Skin epidermis (tissue), 12 donors: ENCODE measurements around the gene SEMA5B.

Experiments used
- H3K27ac ChIP-seq, 21 experiments: fragments of 200-600 bp; sonication (generic) in 11 of 21; one replicate each; pipeline ENCODE4 v1.5.0; 2020; ENCODE audit warnings: mild to moderate bottlenecking in 3 of 21, inconsistent platforms in 2 of 21, moderate library complexity in 2 of 21
- H3K4me3 ChIP-seq, 7 experiments: fragments of 200-600 bp; sonication (generic) in 2 of 7; one replicate each; pipeline ENCODE4 v1.5.0; 2020; ENCODE audit warnings: inconsistent platforms in 2 of 7, mild to moderate bottlenecking in 2 of 7, moderate library complexity in 1 of 7

Gene SEMA5B

GRCh38 chr3:123002100-123002748 is 25.3 kb downstream of the SEMA5B start:
- Histone ChIP-seq H3K4me3 (no peak overlapping the region), H3K27ac (no peak overlapping the region)

GRCh38 chr3:122998856-122999255 is 28.7 kb downstream of the SEMA5B start:
- H3K27ac ChIP-seq = no peak overlapping the region
- H3K4me3 ChIP-seq = no peak overlapping the region

- Histone ChIP-seq H3K27ac (no peak overlapping the region), H3K4me3 (no peak overlapping the region)
Observed at GRCh38 chr3:122998206-122998605, 29.4 kb downstream of the SEMA5B start.

GRCh38 chr3:122996038-122996580 is 31.5 kb downstream of the SEMA5B start:
- H3K27ac ChIP-seq = no peak overlapping the region
- H3K4me3 ChIP-seq = no peak overlapping the region

- Histone ChIP-seq H3K4me3 (no peak overlapping the region), H3K27ac (no peak overlapping the region)
Observed at GRCh38 chr3:122994954-122995353, 32.6 kb downstream of the SEMA5B start.

- Histone ChIP-seq H3K27ac (no peak overlapping the region), H3K4me3 (no peak overlapping the region)
Observed at GRCh38 chr3:122993124-122993978, 34.2 kb downstream of the SEMA5B start.

GRCh38 chr3:122992676-122993075 is 34.9 kb downstream of the SEMA5B start:
- no peak overlapping the region for H3K27ac ChIP-seq
- no peak overlapping the region for H3K4me3 ChIP-seq

GRCh38 chr3:122992133-122992532 is 35.4 kb downstream of the SEMA5B start:
- no peak overlapping the region for H3K27ac ChIP-seq

GRCh38 chr3:122991236-122991985 is 36.2 kb downstream of the SEMA5B start:
- Histone ChIP-seq H3K27ac (no peak overlapping the region), H3K4me3 (no peak overlapping the region)

More at GRCh38 chr3:122992133-122992532, 35.4 kb downstream of the SEMA5B start:
- H3K4me3 ChIP-seq = no peak overlapping the region

- no peak overlapping the region for H3K4me3 ChIP-seq
- no peak overlapping the region for H3K27ac ChIP-seq
Observed at GRCh38 chr3:122989856-122990575, 37.5 kb downstream of the SEMA5B start.

- Histone ChIP-seq H3K27ac (no peak overlapping the region), H3K4me3 (no peak overlapping the region)
Observed at GRCh38 chr3:122988508-122988907, 39.1 kb downstream of the SEMA5B start.

- H3K4me3 ChIP-seq = no peak overlapping the region
- no peak overlapping the region for H3K27ac ChIP-seq
Observed at GRCh38 chr3:122987736-122988319, 39.7 kb downstream of the SEMA5B start.

- Histone ChIP-seq H3K27ac (no peak overlapping the region), H3K4me3 (no peak overlapping the region)
Observed at GRCh38 chr3:122987231-122987630, 40.3 kb downstream of the SEMA5B start.

- no peak overlapping the region for H3K27ac ChIP-seq
- no peak overlapping the region for H3K4me3 ChIP-seq
Observed at GRCh38 chr3:122986693-122987179, 40.8 kb downstream of the SEMA5B start.

- H3K4me3 ChIP-seq = no peak overlapping the region
- no peak overlapping the region for H3K27ac ChIP-seq
Observed at GRCh38 chr3:122985539-122985938, 42.0 kb downstream of the SEMA5B start.

GRCh38 chr3:122984650-122985049 is 42.9 kb downstream of the SEMA5B start:
- Histone ChIP-seq H3K27ac (no peak overlapping the region), H3K4me3 (no peak overlapping the region)

GRCh38 chr3:122984007-122984406 is 43.6 kb downstream of the SEMA5B start:
- Histone ChIP-seq H3K4me3 (no peak overlapping the region), H3K27ac (no peak overlapping the region)

GRCh38 chr3:122982216-122983185 is 45.1 kb downstream of the SEMA5B start:
- no peak overlapping the region for H3K27ac ChIP-seq
- no peak overlapping the region for H3K4me3 ChIP-seq
